Mesodermal cell (in vitro differentiated cells): ENCODE data around the gene DNAH11.

Source experiments
- H3K27ac ChIP-seq: 2 replicates; pipeline ENCODE4 v1.7.0; 2013; ENCODE audit warnings: mild to moderate bottlenecking, low read depth, low read length, moderate library complexity; ENCODE audit not compliant: severe bottlenecking
- H3K36me3 ChIP-seq: 2 replicates; pipeline ENCODE4 v1.7.1; 2013; ENCODE audit warnings: mild to moderate bottlenecking, low read length, moderate library complexity; ENCODE audit not compliant: control insufficient read depth, insufficient read depth
- H3K4me1 ChIP-seq: one replicate; pipeline ENCODE4 v1.7.1; 2013; ENCODE audit warnings: mild to moderate bottlenecking, low read length; ENCODE audit not compliant: insufficient read depth, control insufficient read depth, poor library complexity, severe bottlenecking
- H3K4me3 ChIP-seq: 2 replicates; pipeline ENCODE4 v1.7.0; 2013; ENCODE audit warnings: low read length, control low read depth, mild to moderate bottlenecking; ENCODE audit not compliant: insufficient read depth, poor library complexity, severe bottlenecking; ENCODE audit errors: extremely low read depth
- H3K9me3 ChIP-seq: 2 replicates; pipeline ENCODE4 v1.7.1; 2013; ENCODE audit warnings: mild to moderate bottlenecking, low read length, moderate library complexity; ENCODE audit not compliant: control insufficient read depth
- WGBS, 2 experiments: methylation state at CpG; one replicate each; pipeline ENCODE4 v1.1.5; 2013; ENCODE audit warnings: missing lambda C conversion rate in 2 of 2; ENCODE audit not compliant: insufficient coverage in 2 of 2; 5-methylcytosine and 5-hydroxymethylcytosine counted together

DNAH11 gene

GRCh38 chr7:21620054-21620453 lies 77.2 kb downstream of the DNAH11 start:
- 60 to 86% methylated on average over 1 of the region's 2 CpGs for WGBS, 2 experiments
- H3K36me3 ChIP-seq = no peaks in the 10 kb centered on the region

GRCh38 chr7:21624320-21624719 lies 81.5 kb downstream of the DNAH11 start:
- no peaks in the 10 kb centered on the region for H3K4me1 ChIP-seq
- H3K4me3 ChIP-seq = no peak overlapping the region
- no peaks in the 10 kb centered on the region for H3K36me3 ChIP-seq
- no peaks in the 10 kb centered on the region for H3K9me3 ChIP-seq
- H3K27ac ChIP-seq = no peak overlapping the region

More at GRCh38 chr7:21620054-21620453, 77.2 kb downstream of the DNAH11 start:
- Histone ChIP-seq H3K4me1 (peaks cover 22% of the 10 kb centered on the region), H3K27ac (no peak overlapping the region), H3K9me3 (no peaks in the 10 kb centered on the region), H3K4me3 (no peak overlapping the region)

GRCh38 chr7:21636694-21637093 lies 93.9 kb downstream of the DNAH11 start:
- H3K9me3 ChIP-seq = no peaks in the 10 kb centered on the region
- no peak overlapping the region for H3K4me3 ChIP-seq
- 81 to 92% methylated on average over 2 of the region's 4 CpGs for WGBS, 2 experiments
- no peak overlapping the region for H3K27ac ChIP-seq
- no peaks in the 10 kb centered on the region for H3K36me3 ChIP-seq
- H3K4me1 ChIP-seq = peaks cover 6% of the 10 kb centered on the region

GRCh38 chr7:21639206-21639868 lies 96.5 kb downstream of the DNAH11 start:
- 96% methylated on average over 3 of the region's 3 CpGs; no CpG with 5 or more reads in 1 of the 2 experiments for WGBS, 2 experiments
- H3K4me1 ChIP-seq = peaks cover 11% of the 10 kb centered on the region
- H3K9me3 ChIP-seq = no peaks in the 10 kb centered on the region

GRCh38 chr7:21640105-21640504 lies 97.3 kb downstream of the DNAH11 start:
- no CpG with 5 or more reads among the region's 2 CpGs for WGBS, 2 experiments
- peaks cover 11% of the 10 kb centered on the region for H3K4me1 ChIP-seq
- H3K4me3 ChIP-seq = no peak overlapping the region
- H3K27ac ChIP-seq = no peak overlapping the region
- H3K9me3 ChIP-seq = no peaks in the 10 kb centered on the region
- no peaks in the 10 kb centered on the region for H3K36me3 ChIP-seq

More at GRCh38 chr7:21639206-21639868, 96.5 kb downstream of the DNAH11 start:
- Histone ChIP-seq H3K27ac (no peak overlapping the region), H3K4me3 (no peak overlapping the region), H3K36me3 (no peaks in the 10 kb centered on the region)

GRCh38 chr7:21641546-21641945 lies 98.7 kb downstream of the DNAH11 start:
- Histone ChIP-seq H3K9me3 (no peaks in the 10 kb centered on the region), H3K4me1 (peaks cover 11% of the 10 kb centered on the region), H3K4me3 (no peak overlapping the region), H3K27ac (peak overlapping the region; percentile 63), H3K36me3 (no peaks in the 10 kb centered on the region)
- 100% methylated on average over 1 of the region's 4 CpGs; no CpG with 5 or more reads in 1 of the 2 experiments for WGBS, 2 experiments

- WGBS, 2 experiments = 40% methylated on average over 2 of the region's 4 CpGs; no CpG with 5 or more reads in 1 of the 2 experiments
- peaks cover 11% of the 10 kb centered on the region for H3K4me1 ChIP-seq
- no peak overlapping the region for H3K4me3 ChIP-seq
- H3K9me3 ChIP-seq = no peaks in the 10 kb centered on the region
- peak overlapping the region; percentile 63 for H3K27ac ChIP-seq
- no peaks in the 10 kb centered on the region for H3K36me3 ChIP-seq
These were observed 99.6 kb downstream of the DNAH11 start for GRCh38 chr7:21642422-21642821.

- H3K9me3 ChIP-seq = peaks cover 11% of the 10 kb centered on the region
- no peak overlapping the region for H3K4me3 ChIP-seq
- no CpG with 5 or more reads among the region's 1 CpG for WGBS, 2 experiments
- no peaks in the 10 kb centered on the region for H3K36me3 ChIP-seq
- H3K4me1 ChIP-seq = no peaks in the 10 kb centered on the region
- H3K27ac ChIP-seq = no peak overlapping the region
These were observed 108.9 kb downstream of the DNAH11 start for GRCh38 chr7:21651697-21652096.

- H3K4me1 ChIP-seq = no peaks in the 10 kb centered on the region
- no peak overlapping the region for H3K27ac ChIP-seq
- no peak overlapping the region for H3K4me3 ChIP-seq
- H3K36me3 ChIP-seq = no peaks in the 10 kb centered on the region
- 89 to 92% methylated on average over 3 of the region's 4 CpGs for WGBS, 2 experiments
- H3K9me3 ChIP-seq = peaks cover 4% of the 10 kb centered on the region
These were observed 110.8 kb downstream of the DNAH11 start for GRCh38 chr7:21653623-21654022.

GRCh38 chr7:21656081-21656480 lies 113.2 kb downstream of the DNAH11 start:
- Histone ChIP-seq H3K9me3 (peaks cover 4% of the 10 kb centered on the region), H3K36me3 (no peaks in the 10 kb centered on the region), H3K27ac (no peak overlapping the region), H3K4me1 (no peaks in the 10 kb centered on the region), H3K4me3 (no peak overlapping the region)
- WGBS, 2 experiments = 80 to 85% methylated on average over 4 to 5 of the region's 5 CpGs

GRCh38 chr7:21656796-21657195 lies 114.0 kb downstream of the DNAH11 start:
- peaks cover 4% of the 10 kb centered on the region for H3K9me3 ChIP-seq
- no CpG with 5 or more reads among the region's 2 CpGs for whole genome bisulfite sequencing, 2 experiments

More at GRCh38 chr7:21656796-21657195, 114.0 kb downstream of the DNAH11 start:
- Histone ChIP-seq H3K4me1 (no peaks in the 10 kb centered on the region), H3K4me3 (no peak overlapping the region), H3K36me3 (no peaks in the 10 kb centered on the region), H3K27ac (no peak overlapping the region)
